ENCODE data around the gene PCCA.

GRCh38 chr13:100147825-100148224 is 58.9 kb downstream of the PCCA start:
- TF ChIP-seq CTCF (IDR thresholded peaks at IDR 0.05): no peak
- TF ChIP-seq POLR2A (IDR thresholded peaks at IDR 0.05): no peak
- TF ChIP-seq EP300 (IDR thresholded peaks at IDR 0.05): no peak

Data from tibial nerve (tissue), 4 donors.